Measurements from ENCODE around the gene FOXD4L4. TPM values are rescaled to one million over a fixed set of nuclear protein-coding genes. Genes with fewer than 3 reads are reported as not detected.
A peak's percentile ranks its signal among the peaks of the same experiment; 100 is the strongest.
"Not testable (repeated sequence)": the region's sequence is repeated elsewhere in the genome, so short reads cannot be mapped to it uniquely, and the experiment has no call there.

FOXD4L4 gene
- under 1 TPM in 1 of 2 donors, not detected in 1; 0.25 TPM for total RNA-seq

- H3K27ac Mint-ChIP-seq; H3K9me3 Mint-ChIP-seq; H3K36me3 Mint-ChIP-seq; DNase-seq (ENCODE audit: low spot score in 2 of 2); ATAC-seq: not testable (repeated sequence)
Observed at GRCh38 chr9:65737096-65737564, at the start of gene FOXD4L4. Gene FOXD4L4, plus strand, starts transcription at chr9:65737146. Its CDS starts 0 bp downstream, at chr9:65737146.

- not testable (repeated sequence) for H3K9me3 Mint-ChIP-seq; H3K27ac Mint-ChIP-seq; DNase-seq (ENCODE audit: low spot score in 2 of 2); ATAC-seq; H3K36me3 Mint-ChIP-seq
Observed at GRCh38 chr9:65703550-65703949, 33.4 kb upstream of the FOXD4L4 start.

GRCh38 chr9:65714445-65714844, 22.5 kb upstream of the FOXD4L4 start:
- ATAC-seq; H3K27ac Mint-ChIP-seq; DNase-seq (ENCODE audit: low spot score in 2 of 2); H3K9me3 Mint-ChIP-seq; H3K36me3 Mint-ChIP-seq: not testable (repeated sequence)

GRCh38 chr9:65738133-65738532, 1.2 kb downstream of the FOXD4L4 start:
- H3K27ac Mint-ChIP-seq; H3K36me3 Mint-ChIP-seq; H3K9me3 Mint-ChIP-seq; DNase-seq (ENCODE audit: low spot score in 2 of 2): not testable (repeated sequence)
- peak in 1 of 2 donors; percentile 43 for ATAC-seq

Other genes with a start within 250 kb of the FOXD4L4 start
- 10 to 100 TPM; 60.0 to 89.9 TPM for gene ZNG1E, start 61.2 kb upstream of the FOXD4L4 start, total RNA-seq